Activated CD8-positive, alpha-beta memory T cell treated with anti-CD3 and anti-CD28 coated beads for 36 hours (primary cell): ENCODE results near the gene PXK. TPM values are rescaled to one million over a fixed set of nuclear protein-coding genes. Genes with fewer than 3 reads are reported as not detected.

Experiments
- CTCF ChIA-PET: fragments of 350-600 bp; sonication (Branson Sonifier 250); formaldehyde crosslinking; loops from one replicate; lab custom pipeline; 2021; ENCODE audit warnings: antibody characterized with exemption; lab: Charles Lee
- POLR2A ChIA-PET: fragments of 350-600 bp; sonication (Branson Sonifier 250); formaldehyde crosslinking; loops from one replicate; lab custom pipeline; 2021; ENCODE audit warnings: antibody characterized with exemption; lab: Charles Lee
- total RNA-seq, 2 experiments: library from RNA; stranded (reverse); gene quantifications; one replicate each; pipeline ENCODE4 v1.2.3, GENCODE V29; 2021

Gene PXK
- total RNA-seq, 2 experiments from 2014 or later, result 31.7 to 32.0 TPM

DNA sequence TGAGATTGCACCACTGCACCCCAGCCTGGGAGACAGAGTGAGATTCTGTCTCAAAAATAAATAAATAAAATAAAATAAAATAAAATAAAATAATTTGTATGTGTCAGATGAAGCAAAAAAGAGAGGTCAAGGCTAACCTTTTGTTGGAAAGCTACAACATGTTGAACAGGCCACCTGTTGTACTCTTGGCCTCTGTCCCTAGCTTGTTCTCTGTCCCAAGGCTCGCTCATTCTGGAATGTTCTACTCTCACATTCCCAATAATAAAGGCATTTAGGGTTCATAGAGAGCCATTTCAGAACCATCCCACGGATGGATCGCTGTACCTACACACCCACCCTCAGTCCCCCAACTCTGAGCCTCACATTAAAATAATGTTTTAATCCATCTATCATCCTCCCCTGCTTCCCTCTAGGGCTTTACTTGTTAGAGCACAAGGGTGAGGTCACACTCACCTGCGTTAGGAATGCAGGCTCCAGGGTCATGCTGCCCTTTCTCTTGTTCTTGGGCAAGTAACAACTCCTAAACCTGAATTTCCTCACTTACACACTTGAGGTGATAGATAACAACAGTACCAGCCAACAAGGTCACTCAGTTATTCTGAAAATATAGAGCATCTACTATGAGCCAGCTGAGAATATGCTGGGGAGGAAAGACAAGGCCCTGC lies 134.3 kb downstream of the PXK start:
- ChIA-PET POLR2A (no interaction called here), CTCF (interaction anchor here (2.2 kb wide), 1 partner anchor 25 kb away, joined by 5 read pairs; the partner anchor contains the start of gene KCTD6)

DNA sequence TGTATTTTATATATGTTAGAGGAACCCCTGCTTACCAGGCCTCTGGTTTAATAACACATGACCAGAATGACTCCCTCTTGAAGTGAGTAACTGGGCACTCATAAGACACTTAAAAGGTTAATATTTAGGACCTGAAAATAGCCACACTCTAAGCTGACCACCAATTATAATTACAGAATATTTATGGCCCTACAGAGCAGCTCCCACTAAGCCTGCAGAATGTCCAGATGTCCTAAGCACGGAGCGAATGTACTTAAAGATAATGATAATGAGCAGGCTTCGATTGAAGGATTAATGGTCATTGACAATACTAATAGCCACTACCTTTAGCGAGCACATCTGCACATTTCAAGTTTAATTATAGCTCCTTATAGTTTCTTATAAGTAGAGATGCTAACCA lies 136.4 kb downstream of the PXK start:
- ChIA-PET CTCF (interaction anchor here (1.6 kb wide), 1 partner anchor 51 kb away, joined by 3 read pairs; no protein-coding TSS in a partner anchor), POLR2A (no interaction called here)

DNA sequence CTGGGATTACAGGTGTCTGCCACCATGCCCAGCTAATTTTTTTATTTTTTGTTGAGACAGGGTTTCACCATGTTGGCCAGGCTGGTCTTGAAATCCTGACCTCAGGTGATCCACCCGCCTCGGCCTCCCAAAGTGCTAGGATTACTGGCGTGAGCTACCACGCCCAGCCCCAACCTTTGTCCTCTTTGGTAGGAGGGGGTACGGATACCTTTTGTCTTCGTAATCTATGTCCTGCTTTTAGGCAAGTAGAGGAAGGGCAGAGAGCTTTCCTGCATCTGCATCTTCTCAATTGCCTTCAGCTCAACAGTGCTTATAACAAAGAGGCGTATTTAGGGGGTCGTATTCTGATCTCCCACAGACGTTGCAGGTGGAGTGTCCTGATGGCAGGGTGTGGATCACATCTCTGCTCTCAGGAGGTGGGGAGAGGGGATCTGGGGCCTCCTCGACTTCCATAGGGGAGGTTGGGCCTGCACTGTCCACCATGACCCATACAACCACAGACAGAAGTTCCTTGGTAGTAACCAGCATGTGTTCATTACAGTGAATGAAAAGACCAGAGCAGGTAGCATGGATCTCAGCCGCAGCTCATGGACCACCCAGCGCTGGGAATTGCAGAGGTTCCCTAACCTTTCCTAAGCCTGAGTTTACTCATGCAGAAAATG lies 137.8 kb downstream of the PXK start:
- POLR2A ChIA-PET, result no interaction called here
- CTCF ChIA-PET, result interaction anchor here (1.1 to 5.1 kb wide), 3 partner anchors 21 to 62 kb away, joined by 3 to 37 read pairs (median 10); partner anchors contain the start of gene KCTD6

DNA sequence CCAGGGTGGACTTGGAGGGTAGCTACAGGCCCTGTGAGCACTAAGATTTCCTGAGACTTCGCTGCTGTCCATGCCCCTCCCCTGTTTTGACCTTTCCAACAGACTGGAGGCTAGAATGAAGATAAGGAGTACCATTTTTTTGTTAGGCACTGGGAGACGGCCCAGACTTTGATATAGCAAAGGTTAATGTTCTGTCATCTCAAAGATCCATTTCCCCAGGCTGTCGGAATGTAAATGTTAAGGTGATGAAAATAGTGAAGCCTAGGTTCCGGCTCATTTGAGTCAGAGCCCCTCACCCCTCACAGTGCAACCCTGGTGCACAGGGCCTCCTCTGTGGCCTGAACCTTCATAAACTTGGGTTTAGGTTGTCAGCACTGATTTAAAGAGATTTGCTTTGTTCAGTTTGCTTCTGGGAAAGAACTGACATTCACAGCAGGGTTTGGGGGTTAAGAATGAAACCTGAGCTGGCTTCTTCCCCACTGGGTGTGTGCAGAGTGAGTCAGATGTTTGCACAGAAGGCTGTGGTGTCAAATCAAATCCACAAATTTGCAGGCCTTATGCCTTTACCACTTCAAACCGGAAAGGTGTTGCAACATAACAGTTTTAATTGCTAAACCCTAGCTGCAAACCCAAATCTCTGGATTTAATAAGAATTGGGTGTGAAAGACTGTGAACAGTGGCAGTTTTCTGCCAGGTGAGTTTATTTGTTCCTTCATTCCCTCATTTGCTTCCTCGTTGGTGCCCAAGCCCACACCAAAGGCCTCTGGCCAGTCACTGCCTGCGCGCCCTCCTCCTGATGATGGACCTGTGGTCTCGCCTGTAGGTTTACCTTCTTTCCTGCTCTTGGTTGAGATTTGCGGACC lies 138.6 kb downstream of the PXK start:
- ChIA-PET POLR2A (interaction anchor here (0.6 kb wide), 1 partner anchor 51 kb away, joined by 3 read pairs; no protein-coding TSS in a partner anchor), CTCF (interaction anchor here (2.2 to 5.1 kb wide), 2 partner anchors 20 to 61 kb away, joined by 10 to 37 read pairs; partner anchors contain the start of gene KCTD6)

DNA sequence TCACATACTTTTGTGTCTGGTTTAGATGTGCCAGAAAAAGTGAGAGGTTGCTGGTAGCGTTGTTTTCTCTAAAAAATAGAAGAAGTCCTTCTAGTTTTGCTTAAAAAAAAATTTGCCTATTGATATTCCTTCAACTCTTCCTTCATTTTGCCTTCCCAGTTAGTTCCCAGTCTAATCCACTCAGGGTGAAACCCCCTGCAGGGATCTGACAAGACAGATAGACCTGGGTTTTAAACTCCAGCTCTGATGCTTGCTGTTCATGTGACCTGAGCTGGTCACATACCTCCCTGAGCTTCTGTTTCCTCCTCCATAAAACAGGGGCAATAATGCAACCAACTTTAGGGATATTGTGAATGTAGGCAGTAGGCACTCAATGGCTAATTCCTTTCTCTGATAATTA lies 140.6 kb downstream of the PXK start:
- CTCF ChIA-PET, result interaction anchor here (0.5 to 5.1 kb wide), 2 partner anchors 18 to 139 kb away, joined by 4 to 37 read pairs; partner anchors contain the start of gene KCTD6
- POLR2A ChIA-PET, result no interaction called here

DNA sequence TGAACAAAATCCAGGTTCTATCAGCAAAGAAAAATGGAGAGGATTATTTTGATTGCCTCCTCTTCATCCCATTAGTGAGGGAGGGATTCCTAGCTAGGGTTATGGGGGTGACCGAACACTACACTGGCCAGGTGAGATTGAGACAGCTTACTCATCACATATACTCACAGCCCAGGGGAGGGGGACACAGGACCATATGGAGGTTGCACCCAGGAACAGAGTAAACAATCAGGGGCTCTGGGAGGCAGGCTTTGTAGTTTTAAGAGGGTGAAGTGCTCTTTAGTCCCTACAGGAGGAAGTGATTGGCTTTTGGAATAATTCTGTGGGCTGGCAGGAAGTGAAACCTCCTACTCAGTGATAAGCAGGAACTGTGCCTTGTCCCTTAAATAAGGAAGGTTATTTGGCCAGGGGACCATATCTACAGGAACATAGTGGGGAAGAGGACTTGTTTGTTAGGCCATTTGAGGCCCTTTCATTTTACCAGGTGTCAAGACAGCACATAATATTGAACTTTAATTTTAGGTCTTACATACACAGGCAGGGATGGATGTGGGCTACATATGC lies 141.7 kb downstream of the PXK start:
- POLR2A ChIA-PET, result no interaction called here
- CTCF ChIA-PET, result interaction anchor here (0.8 to 5.1 kb wide), 3 partner anchors 12 to 37 kb away, joined by 3 to 37 read pairs (median 4); partner anchors contain the start of gene KCTD6

DNA sequence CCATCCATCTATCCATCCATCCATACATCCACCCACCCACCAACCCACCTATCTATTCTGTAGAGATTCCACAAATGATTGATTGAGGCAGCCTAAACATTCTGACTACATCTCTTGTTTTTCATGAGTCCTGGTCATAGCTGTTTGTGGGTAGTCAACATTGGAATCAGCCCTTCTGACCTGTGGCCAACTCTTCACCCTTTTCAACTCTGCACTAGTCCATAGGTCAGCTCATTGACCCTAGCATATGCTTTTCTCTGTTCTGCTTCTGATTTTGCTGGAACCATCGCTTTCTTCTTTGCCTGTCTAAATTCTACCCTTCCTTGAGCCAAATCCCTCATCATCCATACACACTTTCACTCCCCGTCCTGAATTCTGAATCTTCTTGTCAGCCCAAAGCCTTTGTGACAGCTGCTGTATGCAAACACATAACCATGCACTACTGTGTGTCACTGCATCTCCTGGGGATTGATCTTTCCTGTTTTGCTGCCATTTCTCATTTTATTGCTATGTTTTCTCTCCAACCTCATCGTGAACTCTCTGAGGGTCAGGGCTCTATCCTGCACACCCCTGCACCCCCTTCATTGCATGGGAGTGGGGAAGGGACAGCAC lies 142.4 kb downstream of the PXK start:
- ChIA-PET POLR2A (no interaction called here), CTCF (interaction anchor here (1.4 kb wide), 1 partner anchor 38 kb away, joined by 3 read pairs; no protein-coding TSS in a partner anchor)

Other genes starting within 250 kb of the PXK start
- not detected for gene DNASE1L3, start 121.9 kb upstream of the PXK start, total RNA-seq
- 1 to 10 TPM; 7.6 to 8.6 TPM for gene ABHD6, start 95.1 kb upstream of the PXK start, total RNA-seq
- gene RPP14, start 26.6 kb upstream of the PXK start, total RNA-seq, result 10 to 100 TPM; 24.9 to 26.7 TPM
- gene HTD2, start 26.4 kb upstream of the PXK start, total RNA-seq, result 10 to 100 TPM; 11.5 to 12.3 TPM
- gene PDHB, start 100.9 kb downstream of the PXK start, total RNA-seq, result 10 to 100 TPM; 58.8 to 62.1 TPM
- gene KCTD6, start 159.2 kb downstream of the PXK start, total RNA-seq, result 1 to 10 TPM; 6.4 to 6.6 TPM
- gene ACOX2, start 204.3 kb downstream of the PXK start, total RNA-seq, result not detected
- gene FAM107A, start 244.5 kb downstream of the PXK start, total RNA-seq, result not detected